Pons (tissue), 1 donor: ENCODE results near the gene NDUFAF3.
A peak's percentile ranks its signal among the peaks of the same experiment; 100 is the strongest.
"Not testable (repeated sequence)": the region's sequence is repeated elsewhere in the genome, so short reads cannot be mapped to it uniquely, and the experiment has no call there.

Source experiments
- DNase-seq: peaks from one replicate; pipeline ENCODE4 v3.0.0-alpha.2; 2016; ENCODE audit warnings: low spot score

Gene NDUFAF3

GRCh38 chr3:48999085-48999858 lies 22.6 kb upstream of the NDUFAF3 start:
- no peak for DNase-seq

- DNase-seq: no peak
Measured at GRCh38 chr3:49001155-49001554, 20.8 kb upstream of the NDUFAF3 start.

GRCh38 chr3:49004352-49005302 lies 17.3 kb upstream of the NDUFAF3 start:
- DNase-seq: no peak

- no peak for DNase-seq
Measured at GRCh38 chr3:49005303-49005680, 16.6 kb upstream of the NDUFAF3 start.

GRCh38 chr3:49005998-49006397 lies 15.9 kb upstream of the NDUFAF3 start:
- DNase-seq: no peak

- DNase-seq: no peak
Measured at GRCh38 chr3:49006408-49007067, 15.4 kb upstream of the NDUFAF3 start.

GRCh38 chr3:49007068-49007770 lies 14.7 kb upstream of the NDUFAF3 start, which contains the start of gene WDR6:
Gene WDR6 (plus strand): TSS chr3:49007391. CDS start chr3:49007432, 41 bp downstream.
- DNase-seq: peak; percentile 93

- DNase-seq: peak; percentile 77
Measured at GRCh38 chr3:49007771-49008528, 14.0 kb upstream of the NDUFAF3 start.

GRCh38 chr3:49008627-49009026 lies 13.3 kb upstream of the NDUFAF3 start:
- not testable (repeated sequence) for DNase-seq

- DNase-seq: no peak
Measured at GRCh38 chr3:49009396-49009795, 12.5 kb upstream of the NDUFAF3 start.

- DNase-seq: no peak
Measured at GRCh38 chr3:49012441-49013017, 9.4 kb upstream of the NDUFAF3 start.

- DNase-seq: no peak
Measured at GRCh38 chr3:49013113-49013737, 8.7 kb upstream of the NDUFAF3 start.

GRCh38 chr3:49013738-49014660 lies 7.9 kb upstream of the NDUFAF3 start:
- DNase-seq: no peak

- no peak for DNase-seq
Measured at GRCh38 chr3:49015072-49015471, 6.8 kb upstream of the NDUFAF3 start.

- DNase-seq: no peak
Measured at GRCh38 chr3:49015765-49016164, 6.2 kb upstream of the NDUFAF3 start.

- no peak for DNase-seq
Measured at GRCh38 chr3:49016414-49017228, 5.3 kb upstream of the NDUFAF3 start.

- no peak for DNase-seq
Measured at GRCh38 chr3:49017229-49017970, 4.5 kb upstream of the NDUFAF3 start.
